ENCODE measurements around the gene SLC46A3.

The SLC46A3 gene

GRCh38 chr13:28680541-28680940 is 38.2 kb downstream of the SLC46A3 start:
- no peak for DNase-seq (ENCODE audit: low spot score)

GRCh38 chr13:28679628-28680027 is 39.1 kb downstream of the SLC46A3 start:
- no peak for DNase-seq (ENCODE audit: low spot score)

GRCh38 chr13:28678809-28679208 is 40.0 kb downstream of the SLC46A3 start:
- DNase-seq (ENCODE audit: low spot score): no peak

GRCh38 chr13:28671126-28671792 is 47.5 kb downstream of the SLC46A3 start:
- no peak for DNase-seq (ENCODE audit: low spot score)

GRCh38 chr13:28666897-28667488 is 51.8 kb downstream of the SLC46A3 start:
- no peak for DNase-seq (ENCODE audit: low spot score)

- DNase-seq (ENCODE audit: low spot score): no peak
These were observed 59.2 kb downstream of the SLC46A3 start for GRCh38 chr13:28659621-28659970.

- peak; percentile 97 for DNase-seq (ENCODE audit: low spot score)
These were observed 59.8 kb downstream of the SLC46A3 start, which contains the start of gene POMP for GRCh38 chr13:28658796-28659620. Gene POMP, plus strand, starts transcription at chr13:28659130. Its CDS starts 55 bp downstream, at chr13:28659185.

- no peak for DNase-seq (ENCODE audit: low spot score)
These were observed 60.3 kb downstream of the SLC46A3 start for GRCh38 chr13:28658539-28658795.

- DNase-seq (ENCODE audit: low spot score): no peak
These were observed 60.8 kb downstream of the SLC46A3 start for GRCh38 chr13:28657784-28658538.

- DNase-seq (ENCODE audit: low spot score): no peak
These were observed 63.2 kb downstream of the SLC46A3 start for GRCh38 chr13:28655561-28655960.

GRCh38 chr13:28654276-28654675 is 64.5 kb downstream of the SLC46A3 start:
- DNase-seq (ENCODE audit: low spot score): no peak

GRCh38 chr13:28653111-28653510 is 65.7 kb downstream of the SLC46A3 start:
- no peak for DNase-seq (ENCODE audit: low spot score)

- DNase-seq (ENCODE audit: low spot score): no peak
These were observed 66.9 kb downstream of the SLC46A3 start for GRCh38 chr13:28651810-28652401.

GRCh38 chr13:28650284-28650683 is 68.5 kb downstream of the SLC46A3 start:
- no peak for DNase-seq (ENCODE audit: low spot score)

Data from left forelimb (tissue), 1 donor.